ENCODE results near the gene VPS39.

The VPS39 gene

GRCh38 chr15:42201801-42202200, 6.3 kb downstream of the VPS39 start:
- H3K27ac ChIP-seq, result no peak overlapping the region
- TF ChIP-seq CTCF (IDR thresholded peaks at IDR 0.05) (no peak), ZFX (IDR thresholded peaks at IDR 0.05; ENCODE audit: borderline replicate concordance) (no peak)

- H3K27ac ChIP-seq, result no peak overlapping the region
- TF ChIP-seq ZFX (IDR thresholded peaks at IDR 0.05; ENCODE audit: borderline replicate concordance), result no peak
- no peak for TF ChIP-seq CTCF (IDR thresholded peaks at IDR 0.05)
Observed at GRCh38 chr15:42199126-42199525, 9.0 kb downstream of the VPS39 start.

- TF ChIP-seq CTCF (IDR thresholded peaks at IDR 0.05) (no peak), ZFX (IDR thresholded peaks at IDR 0.05; ENCODE audit: borderline replicate concordance) (no peak)
- no peak overlapping the region for H3K27ac ChIP-seq
Observed at GRCh38 chr15:42198516-42198915, 9.6 kb downstream of the VPS39 start.

GRCh38 chr15:42194513-42194912, 13.6 kb downstream of the VPS39 start:
- TF ChIP-seq ZFX (IDR thresholded peaks at IDR 0.05; ENCODE audit: borderline replicate concordance) (no peak), CTCF (IDR thresholded peaks at IDR 0.05) (no peak)
- no peak overlapping the region for H3K27ac ChIP-seq

- H3K27ac ChIP-seq, result no peak overlapping the region
- TF ChIP-seq ZFX (IDR thresholded peaks at IDR 0.05; ENCODE audit: borderline replicate concordance), result no peak
- no peak for TF ChIP-seq CTCF (IDR thresholded peaks at IDR 0.05)
Observed at GRCh38 chr15:42193383-42193782, 14.7 kb downstream of the VPS39 start.

- H3K27ac ChIP-seq, result no peak overlapping the region
Observed at GRCh38 chr15:42191610-42192346, 16.3 kb downstream of the VPS39 start.

More at GRCh38 chr15:42191610-42192346, 16.3 kb downstream of the VPS39 start:
- TF ChIP-seq ZFX (IDR thresholded peaks at IDR 0.05; ENCODE audit: borderline replicate concordance), result no peak
- TF ChIP-seq CTCF (IDR thresholded peaks at IDR 0.05), result no peak
